GM18499 (cell line): Measurements from ENCODE around the gene NEURL4.
"Not testable (repeated sequence)": the region's sequence is repeated elsewhere in the genome, so short reads cannot be mapped to it uniquely, and the experiment has no call there.

Source experiments
- ATAC-seq: cut with Tn5 transposase; IDR thresholded peaks from one replicate; pipeline ENCODE4 v1.9.1; 2021; ENCODE audit warnings: moderate number of reproducible peaks; ENCODE audit not compliant: insufficient read depth, unreplicated experiment

Gene NEURL4

DNA sequence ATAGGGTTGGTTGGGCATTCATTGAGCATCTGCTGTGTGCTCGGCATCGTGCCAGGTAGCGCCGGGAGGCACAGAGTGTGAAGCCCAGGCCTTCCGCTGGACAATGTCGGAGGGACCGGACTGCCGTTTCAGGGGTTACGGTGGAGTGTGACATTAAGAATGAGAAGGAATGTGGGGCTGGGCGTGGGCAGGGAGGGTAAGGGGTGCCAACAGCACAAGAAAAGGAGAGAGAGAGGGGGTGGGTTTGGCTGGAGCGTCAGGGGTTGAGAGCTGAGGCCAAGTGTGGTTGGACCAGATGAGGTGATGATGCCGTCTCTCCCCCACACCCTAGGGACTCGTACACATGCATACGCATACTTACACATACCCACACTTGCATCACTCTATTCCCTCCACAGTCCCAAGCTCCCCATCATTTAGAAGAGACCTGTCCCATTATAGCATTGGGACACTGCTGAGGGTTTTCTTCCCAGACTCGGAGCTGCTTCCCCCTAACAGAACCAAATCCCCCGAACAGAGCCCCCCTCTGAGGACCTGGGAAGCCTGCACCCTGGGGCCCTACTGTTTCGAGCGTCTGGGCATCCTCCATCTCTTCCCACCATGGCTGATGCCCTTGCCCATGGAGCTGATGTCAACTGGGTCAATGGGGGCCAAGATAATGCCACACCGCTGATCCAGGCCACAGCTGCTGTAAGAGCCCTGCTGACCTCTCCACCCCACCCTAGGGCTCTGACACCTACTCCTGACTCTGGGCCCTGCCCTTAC lies 19.5 kb upstream of the NEURL4 start:
- no peak for ATAC-seq

DNA sequence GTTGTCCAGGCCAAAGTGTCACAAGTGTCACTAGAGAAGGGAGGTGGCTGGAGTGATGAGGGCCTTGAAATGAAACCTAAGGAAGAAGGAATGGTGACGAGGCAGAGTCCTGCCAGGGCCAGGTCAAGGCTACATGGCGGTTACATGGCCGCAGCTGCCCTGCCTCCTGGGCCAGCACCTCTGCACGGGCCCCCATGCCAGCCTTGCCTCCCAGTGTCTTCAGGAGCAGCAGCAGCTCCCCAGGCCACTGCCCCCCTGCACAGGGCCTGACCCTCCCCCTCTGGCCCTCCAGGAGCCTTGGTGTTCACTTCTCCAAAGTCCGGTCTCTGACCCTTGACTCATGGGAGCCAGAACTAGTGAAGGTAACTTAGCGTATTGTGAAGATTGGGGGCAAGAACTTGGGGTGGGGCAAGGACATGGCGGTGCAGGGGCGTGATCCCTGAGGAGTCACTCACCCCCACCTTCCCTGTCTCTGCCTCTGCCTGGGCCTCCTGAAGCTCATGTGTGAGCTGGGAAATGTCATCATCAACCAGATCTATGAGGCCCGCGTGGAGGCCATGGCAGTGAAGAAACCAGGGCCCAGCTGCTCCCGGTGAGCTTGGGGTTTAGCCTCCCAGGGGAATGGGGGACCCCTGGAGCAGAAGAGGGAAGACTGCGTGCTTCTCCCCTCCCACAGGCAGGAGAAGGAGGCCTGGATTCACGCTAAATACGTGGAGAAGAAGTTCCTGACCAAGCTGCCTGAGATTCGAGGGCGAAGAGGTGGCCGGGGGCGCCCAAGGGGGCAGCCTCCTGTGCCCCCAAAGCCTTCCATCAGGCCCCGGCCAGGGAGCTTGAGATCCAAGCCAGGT lies 18.7 kb upstream of the NEURL4 start:
- ATAC-seq, result no peak

DNA sequence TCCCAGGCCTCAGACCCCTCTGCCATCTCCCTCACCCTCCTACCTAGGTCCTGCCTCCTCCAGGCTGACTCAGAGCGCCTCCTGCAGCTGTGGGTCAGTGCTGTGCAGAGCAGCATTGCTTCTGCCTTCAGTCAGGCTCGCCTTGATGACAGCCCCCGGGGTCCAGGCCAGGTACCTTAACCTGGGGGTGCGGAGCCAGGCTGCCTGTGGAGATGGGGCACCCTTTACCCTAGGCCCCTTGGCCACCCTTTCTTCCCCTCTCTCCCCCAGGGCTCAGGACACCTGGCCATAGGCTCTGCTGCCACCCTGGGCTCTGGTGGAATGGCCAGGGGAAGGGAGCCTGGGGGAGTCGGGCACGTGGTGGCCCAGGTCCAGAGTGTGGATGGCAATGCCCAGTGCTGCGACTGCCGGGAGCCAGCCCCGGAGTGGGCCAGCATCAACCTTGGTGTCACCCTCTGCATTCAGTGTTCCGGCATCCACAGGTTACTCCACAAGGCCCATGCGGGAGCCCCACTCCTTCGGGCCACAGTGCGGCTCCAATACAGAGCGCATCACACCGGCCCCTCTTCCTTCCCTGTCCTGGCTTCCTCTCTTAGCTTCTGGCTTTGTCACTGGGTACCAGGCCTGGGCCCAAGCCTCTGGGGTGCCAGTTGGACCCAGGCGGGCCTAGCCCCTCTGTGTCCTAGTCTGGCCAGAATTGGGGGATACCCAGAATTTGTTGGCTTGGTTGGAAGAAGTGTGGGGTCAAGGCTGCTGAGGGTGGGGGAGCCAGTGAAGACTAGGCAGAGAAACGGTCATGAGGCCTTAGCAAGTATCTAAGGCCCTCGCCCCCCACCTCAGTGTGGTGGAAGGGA lies 17.9 kb upstream of the NEURL4 start:
- ATAC-seq, result no peak

DNA sequence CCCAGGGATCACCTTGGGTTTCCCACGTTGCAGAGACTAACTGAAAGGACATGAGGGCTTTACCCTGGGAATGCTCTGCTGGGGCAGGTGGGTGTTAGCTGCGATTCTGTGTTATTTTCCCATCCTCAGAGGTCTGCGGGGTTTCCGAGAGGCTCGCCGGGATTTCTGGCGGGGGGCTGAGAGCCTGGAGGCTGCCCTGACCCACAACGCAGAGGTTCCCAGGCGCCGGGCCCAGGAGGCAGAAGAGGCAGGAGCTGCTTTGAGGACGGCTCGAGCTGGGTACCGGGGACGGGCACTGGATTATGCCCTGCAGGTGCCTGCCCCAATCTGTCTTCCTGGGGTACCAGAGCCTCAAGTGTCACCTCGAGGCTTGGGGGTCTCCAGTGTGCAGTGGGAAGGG lies 14.1 kb upstream of the NEURL4 start:
- ATAC-seq, result no peak

DNA sequence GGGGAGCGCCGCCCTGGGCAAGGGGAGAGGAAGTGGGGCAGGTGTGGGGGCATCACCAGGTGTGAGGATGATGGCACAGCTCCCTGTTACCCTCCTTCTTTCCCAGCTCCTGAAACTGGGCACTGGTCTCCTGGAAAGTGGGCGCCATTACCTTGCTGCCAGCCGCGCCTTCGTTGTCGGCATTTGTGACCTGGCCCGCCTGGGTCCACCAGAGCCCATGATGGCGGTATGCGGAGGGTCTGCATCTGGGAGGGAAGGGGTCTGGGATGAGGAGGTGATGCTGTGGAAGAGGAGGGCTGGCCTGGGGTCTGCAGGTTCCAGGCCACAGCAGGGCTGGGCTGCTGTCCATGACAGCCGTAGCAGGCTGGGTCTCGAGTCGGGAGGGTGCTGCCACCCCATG lies 12.7 kb upstream of the NEURL4 start:
- no peak for ATAC-seq

DNA sequence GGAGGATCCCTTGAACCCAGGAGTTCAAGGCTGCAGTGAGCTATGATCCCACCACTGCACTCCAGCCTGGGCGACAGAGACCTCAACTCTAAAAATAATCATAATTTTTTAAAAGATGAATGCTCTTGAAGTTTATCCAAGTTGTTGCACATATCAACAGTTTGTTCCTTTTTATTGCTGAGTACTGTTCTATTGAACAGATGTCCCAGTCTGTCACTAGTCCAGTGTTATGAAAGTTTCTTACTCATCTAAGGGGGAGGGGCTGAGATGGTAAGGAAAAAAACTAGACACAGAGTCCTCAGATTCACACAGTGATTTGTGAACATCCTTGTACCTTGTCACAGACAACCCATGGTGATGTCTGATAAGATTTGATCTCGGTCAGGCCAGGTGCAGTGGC lies 11.0 kb upstream of the NEURL4 start:
- no peak for ATAC-seq

DNA sequence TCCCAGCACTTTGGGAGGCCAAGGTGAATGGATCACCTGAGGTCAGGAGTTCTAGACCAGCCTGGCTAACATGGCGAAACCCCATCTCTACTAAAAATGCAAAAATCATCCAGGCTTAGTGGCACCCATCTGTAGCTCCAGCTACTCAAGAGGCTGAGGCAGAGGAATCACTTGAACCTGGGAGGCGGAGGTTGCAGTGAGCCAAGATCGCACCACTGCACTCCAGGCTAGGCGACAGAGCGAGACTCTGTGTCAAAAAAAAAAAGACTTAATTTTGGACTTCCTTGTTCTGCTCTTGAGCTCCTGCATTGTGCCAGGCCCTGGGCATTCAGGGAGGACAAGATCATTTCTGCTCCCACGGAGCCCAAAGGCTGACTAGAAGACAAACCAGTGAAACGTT lies 8.5 kb upstream of the NEURL4 start:
- not testable (repeated sequence) for ATAC-seq

DNA sequence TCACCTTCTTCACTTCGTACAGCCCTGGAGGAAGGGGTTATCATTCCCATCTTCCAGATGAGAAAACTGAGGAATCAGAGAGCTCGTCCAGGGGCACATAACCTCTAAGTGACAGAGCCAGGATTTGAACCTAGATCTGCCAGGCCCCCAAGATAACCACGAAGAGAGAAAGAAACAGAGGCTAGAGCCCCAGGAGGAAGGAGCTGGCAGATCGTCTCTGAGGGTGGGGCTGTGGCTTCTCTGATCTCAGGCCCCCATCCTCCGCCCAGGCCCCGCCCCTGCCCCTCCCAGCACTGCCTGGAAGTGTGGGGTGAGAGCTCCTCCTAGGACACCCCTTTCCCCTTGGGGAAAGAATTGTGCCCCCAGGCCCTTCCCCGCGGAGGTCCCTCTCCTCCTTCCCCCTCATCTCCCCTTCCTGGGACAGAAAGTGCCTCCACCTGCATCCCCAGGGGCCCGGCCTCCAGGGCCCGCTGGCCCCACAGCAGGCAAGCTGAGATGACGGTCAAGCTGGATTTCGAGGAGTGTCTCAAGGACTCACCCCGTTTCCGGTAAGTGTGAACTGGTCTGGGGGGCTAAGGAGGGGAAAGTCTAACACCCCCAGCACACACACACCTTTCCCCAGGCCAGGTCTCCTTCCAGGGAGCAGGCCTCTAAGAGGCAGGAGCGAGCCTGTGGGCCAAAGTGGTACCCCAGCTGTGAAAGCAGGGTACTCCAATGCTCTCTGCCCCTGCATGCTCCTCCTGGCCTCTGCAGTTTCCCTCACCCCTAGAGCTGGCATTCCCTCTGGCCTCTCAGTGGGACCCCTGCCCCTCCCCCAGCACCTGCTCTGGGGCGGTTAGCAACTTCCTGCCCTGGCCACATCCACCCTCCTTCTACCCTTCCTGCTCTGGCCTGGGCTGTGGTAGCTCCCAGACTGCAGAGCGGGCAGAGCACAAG lies 7.4 kb upstream of the NEURL4 start, which contains the start of gene ACAP1:
Gene ACAP1, plus strand, starts transcription at position 290 of the 936 bp plus-strand sequence. Its CDS starts 206 bp downstream, at position 496.
- no peak for ATAC-seq

DNA sequence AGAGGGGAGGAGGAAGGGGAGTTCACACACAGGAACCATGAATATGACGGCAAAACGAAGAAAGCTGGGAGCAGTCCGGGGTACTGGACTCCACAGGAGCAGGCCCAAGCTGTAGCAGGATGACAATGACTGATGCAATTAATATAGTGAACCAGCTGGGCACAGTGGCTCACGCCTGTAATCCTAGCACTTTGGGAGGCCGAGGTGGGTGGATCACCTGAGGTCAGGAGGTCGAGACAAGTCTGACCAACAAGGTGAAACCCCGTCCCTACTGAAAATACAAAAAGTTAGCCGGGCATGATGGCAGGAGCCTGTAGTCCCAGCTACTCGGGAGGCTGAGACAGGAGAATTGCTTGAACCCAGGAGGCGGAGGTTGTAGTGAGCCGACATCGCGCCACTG lies 6.6 kb upstream of the NEURL4 start:
- ATAC-seq, result not testable (repeated sequence)

DNA sequence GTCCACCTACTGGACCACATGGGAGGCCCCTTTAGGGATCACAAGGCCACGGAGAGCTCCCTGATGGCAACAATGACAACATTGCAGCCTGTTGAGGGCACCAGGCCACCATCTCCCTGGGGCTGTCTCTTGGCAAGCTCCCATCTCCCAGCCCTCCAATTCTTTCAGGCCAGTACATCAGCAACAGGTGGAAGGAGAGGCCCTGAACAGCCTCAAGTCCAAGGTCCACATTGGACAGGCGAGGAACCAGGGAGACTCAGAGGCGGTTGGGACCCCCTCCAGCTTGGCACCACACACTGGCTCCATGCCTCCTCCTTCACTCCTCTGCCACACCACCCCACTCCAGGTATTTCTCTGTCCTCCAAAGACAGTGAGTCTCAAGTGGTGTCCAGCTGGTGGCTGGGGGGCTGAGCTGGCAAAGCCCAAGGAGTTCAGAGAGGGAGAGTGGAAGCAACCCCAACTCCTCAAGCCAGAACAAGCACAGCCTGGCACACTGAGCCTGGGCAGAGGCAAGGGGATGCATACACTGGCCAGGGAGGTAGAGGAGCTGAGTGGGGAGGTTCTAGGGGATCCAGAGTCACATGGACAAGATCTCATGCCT lies 5.9 kb upstream of the NEURL4 start:
- ATAC-seq, result no peak

DNA sequence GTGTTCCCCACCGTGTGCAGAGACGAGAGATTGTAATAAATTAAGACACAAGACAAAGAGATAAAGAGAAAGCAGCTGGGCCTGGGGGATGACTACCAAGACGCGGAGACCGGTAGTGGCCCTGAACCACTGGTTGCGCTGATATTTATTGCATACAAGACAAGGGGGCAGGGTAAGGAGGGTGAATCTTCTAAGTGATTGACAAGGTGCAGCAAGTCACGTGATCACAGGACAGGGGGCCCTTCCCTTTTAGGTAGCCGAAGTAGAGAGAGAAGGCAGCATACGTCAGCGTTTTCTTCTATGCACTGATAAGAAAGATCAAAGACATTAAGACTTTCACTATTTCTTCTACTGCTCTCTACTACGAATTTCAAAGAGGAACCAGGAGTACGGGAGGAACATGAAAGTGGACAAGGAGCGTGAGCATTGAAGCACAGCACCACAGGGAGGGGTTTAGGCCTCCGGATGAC lies 3.5 kb upstream of the NEURL4 start:
- ATAC-seq, result not testable (repeated sequence)

DNA sequence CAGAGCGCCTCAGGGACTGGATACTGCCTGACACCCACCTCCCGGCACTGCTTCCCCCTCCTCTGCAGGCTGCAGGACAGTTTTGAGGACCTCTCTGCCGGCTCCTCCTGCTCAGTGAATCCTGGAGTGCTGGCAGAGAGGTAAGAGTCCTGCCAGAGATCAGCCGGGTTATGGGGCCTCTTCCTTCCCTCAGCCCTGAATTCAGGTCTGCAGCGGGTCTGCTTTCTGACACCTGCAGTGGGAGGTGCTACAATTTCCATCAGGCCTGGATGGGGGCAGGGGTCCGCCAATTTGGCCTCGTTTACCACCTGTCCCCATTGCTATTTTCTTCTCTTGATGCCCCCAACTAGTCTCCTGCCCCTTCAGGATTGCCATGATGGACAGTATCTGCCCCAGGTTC lies 3.0 kb upstream of the NEURL4 start:
- ATAC-seq, result no peak

DNA sequence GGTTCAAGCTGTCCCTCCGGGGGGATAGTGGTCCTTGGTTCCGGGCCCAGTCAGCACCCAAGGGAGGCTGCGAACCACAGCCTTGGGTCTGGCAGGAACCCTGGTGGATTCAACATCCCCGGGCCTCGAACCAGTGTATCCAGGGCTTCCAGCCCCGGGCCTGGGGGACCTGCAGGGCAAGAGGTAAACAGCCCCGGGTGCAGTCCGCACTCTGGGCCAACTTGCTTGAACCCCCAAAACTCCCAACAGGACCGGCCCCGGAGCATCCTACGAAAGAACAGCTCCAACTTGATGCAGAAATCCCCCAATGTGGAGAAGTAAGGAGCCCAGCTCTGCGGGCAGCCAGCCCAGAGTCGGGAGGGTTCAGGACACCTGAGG lies 1.5 kb upstream of the NEURL4 start:
- ATAC-seq, result no peak

DNA sequence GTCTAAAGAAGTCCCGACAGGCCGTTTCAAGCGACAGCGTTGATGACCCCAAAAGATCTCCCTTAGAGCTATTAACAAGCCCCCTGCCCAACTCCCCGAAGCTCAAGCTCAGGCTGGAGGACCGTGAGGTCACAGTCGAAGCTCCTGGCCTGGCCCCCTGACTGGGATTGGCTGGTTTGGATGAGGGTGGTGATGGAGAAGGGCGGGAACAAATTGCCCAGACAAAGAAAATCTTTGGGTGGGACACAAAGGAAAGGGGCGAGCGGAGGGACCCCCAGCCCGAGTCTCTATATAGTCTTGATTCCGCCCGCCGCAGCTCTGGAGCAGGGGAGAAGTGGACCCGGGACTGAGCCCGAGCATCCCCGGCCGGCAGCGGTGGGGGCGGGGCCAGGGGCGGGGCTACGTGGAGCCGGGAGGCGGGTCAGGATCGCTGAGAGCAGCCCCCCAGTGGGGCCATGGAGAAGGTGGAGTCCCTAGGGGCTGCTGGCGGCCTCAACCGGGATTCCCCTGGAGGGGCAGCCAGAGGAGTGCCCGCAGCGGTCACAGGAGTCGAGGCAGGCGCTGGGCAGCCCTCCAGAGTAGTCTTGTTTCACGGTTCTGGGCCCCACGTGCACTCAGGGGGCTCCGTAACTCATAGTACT lies 982 bp upstream of the NEURL4 start:
- ATAC-seq, result no peak

DNA sequence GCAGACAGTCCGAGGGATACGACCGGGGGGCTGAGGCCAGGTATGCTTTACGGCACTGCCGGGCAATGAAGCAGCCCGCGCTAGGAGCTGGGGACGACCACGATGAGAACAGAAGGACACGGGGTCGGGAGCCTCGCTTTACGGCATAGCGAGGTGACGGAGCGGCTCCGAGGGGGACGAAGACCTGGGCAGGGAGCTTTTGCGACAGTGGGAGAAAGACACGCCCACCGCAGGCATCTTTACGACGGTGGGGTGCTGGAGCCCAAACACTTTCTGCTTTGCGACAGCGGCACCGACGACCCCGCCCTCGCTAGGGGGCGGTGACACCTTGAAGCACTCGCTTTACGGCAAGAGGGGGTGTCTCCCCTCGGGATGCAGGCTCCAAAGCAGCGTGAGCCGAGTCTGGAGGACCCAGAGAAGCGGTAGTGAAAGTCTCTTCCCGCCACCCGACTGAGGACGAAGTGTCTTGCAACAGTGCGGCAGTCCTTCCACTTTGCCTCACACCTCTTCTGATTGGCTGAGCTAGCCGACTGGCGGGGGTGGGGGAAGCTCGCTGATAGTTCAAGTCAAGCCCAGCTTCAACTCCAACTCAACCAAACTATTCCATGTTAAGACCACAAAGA lies 350 bp upstream of the NEURL4 start:
- ATAC-seq, result peak; percentile 40

DNA sequence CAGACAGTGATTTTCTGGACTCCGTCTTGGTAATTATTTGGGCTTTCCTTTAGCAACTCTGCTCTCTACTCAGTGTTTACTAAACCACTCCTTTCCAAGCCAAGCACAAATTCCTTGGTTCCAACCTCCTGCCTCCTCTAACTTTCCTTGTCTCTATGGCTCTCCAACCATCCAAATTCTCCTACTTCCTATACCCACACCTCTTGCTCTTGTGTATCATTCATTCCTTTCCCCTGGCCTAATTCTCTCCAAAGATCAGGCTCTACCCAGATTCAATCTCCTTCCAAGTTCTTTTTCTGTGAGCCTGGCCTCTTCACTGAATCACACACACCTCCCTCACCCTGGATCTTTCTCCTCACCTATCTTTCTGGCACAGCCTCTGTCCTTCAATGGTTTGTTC lies 1.1 kb downstream of the NEURL4 start:
- no peak for ATAC-seq

DNA sequence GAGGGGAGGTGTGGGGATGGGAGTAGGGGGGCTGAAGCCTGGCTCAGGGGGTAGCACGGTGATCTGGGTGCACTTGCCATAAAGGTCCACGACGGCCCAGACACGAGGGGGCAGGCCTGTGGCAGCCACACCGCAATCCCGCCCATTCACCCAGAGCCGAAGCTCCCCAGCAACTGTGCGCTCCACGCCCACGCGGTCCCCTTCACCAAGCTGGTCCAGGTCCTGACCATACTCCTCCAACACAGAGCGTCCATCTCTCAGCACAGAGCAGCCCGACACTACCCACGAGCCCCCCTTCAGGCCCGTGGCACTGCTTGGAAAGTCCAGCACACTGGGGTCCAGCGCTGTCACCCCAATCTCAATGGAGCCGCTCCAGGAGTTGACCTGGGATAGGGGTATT lies 1.6 kb downstream of the NEURL4 start:
- no peak for ATAC-seq

DNA sequence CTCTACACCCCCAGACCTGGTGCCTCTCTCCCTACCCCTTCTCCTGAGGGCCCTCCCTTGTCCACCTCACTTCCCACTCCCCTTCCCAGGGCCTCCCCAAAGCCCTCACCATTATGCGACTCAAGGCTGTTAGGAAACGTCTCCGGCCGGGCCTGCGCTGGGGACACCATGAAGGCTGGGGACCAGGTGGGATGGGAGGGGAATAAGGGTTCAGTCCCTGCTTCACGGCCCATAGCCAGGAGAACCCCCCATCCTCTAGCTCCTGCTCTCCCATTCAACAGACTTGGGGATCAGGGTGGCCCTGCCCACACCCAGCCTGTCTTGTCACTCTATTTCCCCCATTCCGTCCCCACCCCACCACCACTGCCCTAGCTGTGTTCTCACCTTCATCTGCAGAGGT lies 2.1 kb downstream of the NEURL4 start:
- no peak for ATAC-seq
